SK-N-SH treated with all-trans-retinoic acid at 6 μM for 48 hours (cell line): ENCODE measurements around the gene FOXL3.

ENCODE experiments used
- ATAC-seq: fragments of 200-7000 bp; cut with Tn5 transposase; 3 replicates; pipeline ENCODE4 v1.9.1; 2020; ENCODE audit warnings: mild to moderate bottlenecking, moderate library complexity
- ARNTL ChIP-seq: fragments of 450-650 bp; formaldehyde crosslinking; IDR thresholded peaks from 2 replicates; pipeline ENCODE4 v1.5.0; 2020; ENCODE audit warnings: low read depth, mild to moderate bottlenecking, moderate library complexity, borderline replicate concordance
- BACH2 ChIP-seq: fragments of 250-450 bp; sonication (Bioruptor Pico); IDR thresholded peaks from 2 replicates; pipeline ENCODE4 v1.9.0; 2021; ENCODE audit warnings: mild to moderate bottlenecking, borderline replicate concordance
- CREB5 ChIP-seq: fragments of 250-450 bp; sonication (Bioruptor Pico); IDR thresholded peaks from 2 replicates; pipeline ENCODE4 v1.5.1; 2020; ENCODE audit warnings: low read depth, mild to moderate bottlenecking, moderate library complexity
- CSDC2 ChIP-seq: fragments of 250-450 bp; sonication (Bioruptor Pico); IDR thresholded peaks from 2 replicates; pipeline ENCODE4 v1.5.0; 2020; ENCODE audit warnings: mild to moderate bottlenecking, moderate library complexity
- CSRNP3 ChIP-seq: fragments of 250-450 bp; sonication (Bioruptor Pico); IDR thresholded peaks from 2 replicates; pipeline ENCODE4 v1.5.1; 2021; ENCODE audit warnings: mild to moderate bottlenecking, moderate library complexity
- ESRRG ChIP-seq: fragments of 250-450 bp; sonication (Bioruptor Pico); IDR thresholded peaks from 2 replicates; pipeline ENCODE4 v1.6.1; 2021; ENCODE audit warnings: mild to moderate bottlenecking
- GLIS3 ChIP-seq: fragments of 250-450 bp; sonication (Bioruptor Pico); IDR thresholded peaks from 2 replicates; pipeline ENCODE4 v1.5.0; 2020; ENCODE audit warnings: mild to moderate bottlenecking, moderate library complexity
- ISL1 ChIP-seq: fragments of 250-450 bp; sonication (Bioruptor Pico); IDR thresholded peaks from 2 replicates; pipeline ENCODE4 v2.1.2; 2022; ENCODE audit warnings: mild to moderate bottlenecking, moderate library complexity
- OSR1 ChIP-seq: fragments of 250-450 bp; sonication (Bioruptor Pico); IDR thresholded peaks from 2 replicates; pipeline ENCODE4 v1.8.0; 2022; ENCODE audit warnings: moderate library complexity, mild to moderate bottlenecking, inconsistent platforms
- POU6F1 ChIP-seq: fragments of 250-450 bp; sonication (Bioruptor Pico); IDR thresholded peaks from 2 replicates; pipeline ENCODE4 v1.8.0; 2021; ENCODE audit warnings: low read depth, mild to moderate bottlenecking, moderate library complexity, borderline replicate concordance
- PPARA ChIP-seq: fragments of 250-450 bp; sonication (Bioruptor Pico); IDR thresholded peaks from 2 replicates; pipeline ENCODE4 v1.5.0; 2020; ENCODE audit warnings: mild to moderate bottlenecking, borderline replicate concordance
- RARB ChIP-seq: fragments of 250-450 bp; sonication (Bioruptor Pico); IDR thresholded peaks from 2 replicates; pipeline ENCODE4 v1.8.0; 2021; ENCODE audit warnings: mild to moderate bottlenecking, moderate library complexity
- SNAI2 ChIP-seq: fragments of 250-450 bp; sonication (Bioruptor Pico); IDR thresholded peaks from 2 replicates; pipeline ENCODE4 v1.5.0; 2020; ENCODE audit warnings: mild to moderate bottlenecking, moderate library complexity
- TCF4 ChIP-seq: fragments of 250-450 bp; sonication (Bioruptor Pico); IDR thresholded peaks from 2 replicates; pipeline ENCODE4 v1.8.0; 2021; ENCODE audit warnings: mild to moderate bottlenecking, moderate library complexity, borderline replicate concordance
- TOX ChIP-seq: fragments of 250-450 bp; sonication (Bioruptor Pico); IDR thresholded peaks from 2 replicates; pipeline ENCODE4 v1.8.0; 2021; ENCODE audit warnings: mild to moderate bottlenecking, moderate library complexity, borderline replicate concordance
- ZC3H10 ChIP-seq: fragments of 250-450 bp; sonication (Bioruptor Pico); IDR thresholded peaks from 2 replicates; pipeline ENCODE4 v1.5.1; 2021; ENCODE audit warnings: mild to moderate bottlenecking, moderate library complexity
- ZFP30 ChIP-seq: fragments of 450-650 bp; formaldehyde crosslinking; IDR thresholded peaks from 2 replicates; pipeline ENCODE4 v1.5.0; 2022; ENCODE audit warnings: mild to moderate bottlenecking, moderate library complexity
- ZNF565 ChIP-seq: fragments of 450-650 bp; formaldehyde crosslinking; conservative IDR thresholded peaks from 2 replicates; pipeline ENCODE4 v1.5.0; 2020; ENCODE audit warnings: low read depth, mild to moderate bottlenecking, moderate library complexity
- ZNF70 ChIP-seq: fragments of 450-650 bp; formaldehyde crosslinking; IDR thresholded peaks from 2 replicates; pipeline ENCODE4 v1.5.0; 2020; ENCODE audit warnings: mild to moderate bottlenecking, moderate library complexity
- ZNF8 ChIP-seq: fragments of 450-650 bp; formaldehyde crosslinking; IDR thresholded peaks from 2 replicates; pipeline ENCODE4 v1.5.0; 2020; ENCODE audit warnings: mild to moderate bottlenecking, moderate library complexity
- TF ChIP-seq, protein P1 (sequence below): fragments of 250-450 bp; sonication (Bioruptor Pico); IDR thresholded peaks from 2 replicates; pipeline ENCODE4 v1.8.0; 2020; ENCODE audit warnings: mild to moderate bottlenecking, moderate library complexity, borderline replicate concordance
- TF ChIP-seq, protein P2 (sequence below): fragments of 250-450 bp; sonication (Bioruptor Pico); IDR thresholded peaks from 2 replicates; pipeline ENCODE4 v1.5.0; 2020; ENCODE audit warnings: mild to moderate bottlenecking, moderate library complexity

The FOXL3 gene

GRCh38 chr7:318878-319661, 29.1 kb downstream of the FOXL3 start:
- TF ChIP-seq ZNF8 (CRISPR knock-in tag) (no peak), ESRRG (CRISPR knock-in tag) (no peak), SNAI2 (CRISPR knock-in tag) (no peak), ZFP30 (CRISPR knock-in tag) (no peak), CREB5 (no peak), ZC3H10 (CRISPR knock-in tag) (no peak), ZNF70 (no peak), CSRNP3 (CRISPR knock-in tag) (no peak), GLIS3 (no peak)
- TF ChIP-seq, protein P1, sequence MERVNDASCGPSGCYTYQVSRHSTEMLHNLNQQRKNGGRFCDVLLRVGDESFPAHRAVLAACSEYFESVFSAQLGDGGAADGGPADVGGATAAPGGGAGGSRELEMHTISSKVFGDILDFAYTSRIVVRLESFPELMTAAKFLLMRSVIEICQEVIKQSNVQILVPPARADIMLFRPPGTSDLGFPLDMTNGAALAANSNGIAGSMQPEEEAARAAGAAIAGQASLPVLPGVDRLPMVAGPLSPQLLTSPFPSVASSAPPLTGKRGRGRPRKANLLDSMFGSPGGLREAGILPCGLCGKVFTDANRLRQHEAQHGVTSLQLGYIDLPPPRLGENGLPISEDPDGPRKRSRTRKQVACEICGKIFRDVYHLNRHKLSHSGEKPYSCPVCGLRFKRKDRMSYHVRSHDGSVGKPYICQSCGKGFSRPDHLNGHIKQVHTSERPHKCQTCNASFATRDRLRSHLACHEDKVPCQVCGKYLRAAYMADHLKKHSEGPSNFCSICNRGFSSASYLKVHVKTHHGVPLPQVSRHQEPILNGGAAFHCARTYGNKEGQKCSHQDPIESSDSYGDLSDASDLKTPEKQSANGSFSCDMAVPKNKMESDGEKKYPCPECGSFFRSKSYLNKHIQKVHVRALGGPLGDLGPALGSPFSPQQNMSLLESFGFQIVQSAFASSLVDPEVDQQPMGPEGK: no peak

GRCh38 chr7:320297-320696, 30.3 kb downstream of the FOXL3 start:
- no peak for ATAC-seq
- TF ChIP-seq CSRNP3 (CRISPR knock-in tag): no peak
- no peak for TF ChIP-seq CSDC2
- TF ChIP-seq SNAI2 (CRISPR knock-in tag): no peak
- no peak for TF ChIP-seq CREB5
- TF ChIP-seq ZNF8 (CRISPR knock-in tag): no peak
- TF ChIP-seq ESRRG (CRISPR knock-in tag): no peak
- TF ChIP-seq, protein P2, sequence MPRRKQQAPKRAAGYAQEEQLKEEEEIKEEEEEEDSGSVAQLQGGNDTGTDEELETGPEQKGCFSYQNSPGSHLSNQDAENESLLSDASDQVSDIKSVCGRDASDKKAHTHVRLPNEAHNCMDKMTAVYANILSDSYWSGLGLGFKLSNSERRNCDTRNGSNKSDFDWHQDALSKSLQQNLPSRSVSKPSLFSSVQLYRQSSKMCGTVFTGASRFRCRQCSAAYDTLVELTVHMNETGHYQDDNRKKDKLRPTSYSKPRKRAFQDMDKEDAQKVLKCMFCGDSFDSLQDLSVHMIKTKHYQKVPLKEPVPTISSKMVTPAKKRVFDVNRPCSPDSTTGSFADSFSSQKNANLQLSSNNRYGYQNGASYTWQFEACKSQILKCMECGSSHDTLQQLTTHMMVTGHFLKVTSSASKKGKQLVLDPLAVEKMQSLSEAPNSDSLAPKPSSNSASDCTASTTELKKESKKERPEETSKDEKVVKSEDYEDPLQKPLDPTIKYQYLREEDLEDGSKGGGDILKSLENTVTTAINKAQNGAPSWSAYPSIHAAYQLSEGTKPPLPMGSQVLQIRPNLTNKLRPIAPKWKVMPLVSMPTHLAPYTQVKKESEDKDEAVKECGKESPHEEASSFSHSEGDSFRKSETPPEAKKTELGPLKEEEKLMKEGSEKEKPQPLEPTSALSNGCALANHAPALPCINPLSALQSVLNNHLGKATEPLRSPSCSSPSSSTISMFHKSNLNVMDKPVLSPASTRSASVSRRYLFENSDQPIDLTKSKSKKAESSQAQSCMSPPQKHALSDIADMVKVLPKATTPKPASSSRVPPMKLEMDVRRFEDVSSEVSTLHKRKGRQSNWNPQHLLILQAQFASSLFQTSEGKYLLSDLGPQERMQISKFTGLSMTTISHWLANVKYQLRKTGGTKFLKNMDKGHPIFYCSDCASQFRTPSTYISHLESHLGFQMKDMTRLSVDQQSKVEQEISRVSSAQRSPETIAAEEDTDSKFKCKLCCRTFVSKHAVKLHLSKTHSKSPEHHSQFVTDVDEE: no peak
- TF ChIP-seq OSR1 (CRISPR knock-in tag): no peak
- TF ChIP-seq ZFP30 (CRISPR knock-in tag): no peak
- TF ChIP-seq, all 23 proteins: peak for 0

More at GRCh38 chr7:318878-319661, 29.1 kb downstream of the FOXL3 start:
- ATAC-seq: no peak

DNA sequence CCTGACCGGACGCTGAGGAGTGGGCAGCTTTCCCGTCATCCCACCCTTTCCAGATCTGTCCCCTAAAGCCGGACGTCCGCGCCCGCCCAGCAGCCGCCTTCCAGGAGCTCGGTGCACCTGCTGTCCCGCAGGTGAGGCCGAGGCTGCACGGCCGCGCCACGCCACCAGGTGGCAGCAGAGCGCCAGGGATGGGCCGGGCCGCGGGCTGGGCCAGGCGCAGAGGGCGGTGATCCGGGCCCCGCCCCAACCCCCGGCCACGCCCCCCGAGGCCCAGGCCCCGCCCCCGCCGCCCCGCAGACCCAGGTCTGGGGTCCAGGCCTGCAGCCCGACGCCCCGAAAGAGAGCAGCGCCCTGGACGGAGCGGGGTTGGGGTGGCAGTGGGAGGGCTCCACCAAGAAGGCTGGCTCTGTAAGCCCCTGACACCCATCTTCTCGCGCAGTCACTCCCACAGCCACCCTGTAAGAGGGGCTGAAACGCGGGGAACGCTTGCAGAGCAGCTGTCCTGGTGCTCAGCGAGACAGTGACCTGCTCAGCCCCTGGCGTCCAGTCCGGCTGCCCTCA, 32.2 kb downstream of the FOXL3 start:
- peak; percentile 90 for ATAC-seq
- TF ChIP-seq ZC3H10 (CRISPR knock-in tag) (no peak), ZNF565 (CRISPR knock-in tag) (no peak), POU6F1 (no peak), OSR1 (CRISPR knock-in tag) (no peak), PPARA (no peak), RARB (CRISPR knock-in tag) (no peak), TOX (CRISPR knock-in tag) (no peak), SNAI2 (CRISPR knock-in tag) (no peak), ISL1 (CRISPR knock-in tag) (no peak), TCF4 (CRISPR knock-in tag) (no peak), ZNF8 (CRISPR knock-in tag) (no peak), ARNTL (no peak), BACH2 (CRISPR knock-in tag) (no peak)
- TF ChIP-seq, protein P2: no peak
